GM20000 (cell line): ENCODE data around the gene ARPC1A.
"Not testable (repeated sequence)": the region's sequence is repeated elsewhere in the genome, so short reads cannot be mapped to it uniquely, and the experiment has no call there.

Experiments
- DNase-seq: peaks from one replicate; pipeline ENCODE4 v3.0.0; 2012; ENCODE audit warnings: low spot score
- CTCF ChIP-seq: IDR thresholded peaks from 2 replicates; pipeline ENCODE4 v1.5.1; 2012; ENCODE audit warnings: mild to moderate bottlenecking, control low read depth; ENCODE audit errors: extremely low read depth, missing control alignments

The ARPC1A gene

GRCh38 chr7:99410635-99411034 lies 84.9 kb downstream of the ARPC1A start:
- DNase-seq: no peak
- no peak for TF ChIP-seq CTCF

- not testable (repeated sequence) for DNase-seq
- peak; percentile 29 for TF ChIP-seq CTCF
Observed at GRCh38 chr7:99415513-99416127, 89.9 kb downstream of the ARPC1A start.
